Measurements from ENCODE around the gene GZMM.
"Not testable (repeated sequence)": the region's sequence is repeated elsewhere in the genome, so short reads cannot be mapped to it uniquely, and the experiment has no call there.

GZMM gene

GRCh38 chr19:584240-585001 lies 40.6 kb downstream of the GZMM start:
- TF ChIP-seq CTCF (IDR thresholded peaks at IDR 0.05; ENCODE audit: control insufficient read depth, extremely low read depth, insufficient read depth), result peak; percentile 71
- no peak for DNase-seq (ENCODE audit: low read depth)
- H3K4me3 ChIP-seq (ENCODE audit: low read depth, low read length), result no peak overlapping the region

GRCh38 chr19:585146-585545 lies 41.3 kb downstream of the GZMM start:
- H3K4me3 ChIP-seq (ENCODE audit: low read depth, low read length); DNase-seq (ENCODE audit: low read depth): not testable (repeated sequence)

GRCh38 chr19:585551-586110 lies 41.8 kb downstream of the GZMM start:
- no peak for DNase-seq (ENCODE audit: low read depth)
- TF ChIP-seq CTCF (IDR thresholded peaks at IDR 0.05; ENCODE audit: control insufficient read depth, extremely low read depth, insufficient read depth), result no peak
- no peak overlapping the region for H3K4me3 ChIP-seq (ENCODE audit: low read depth, low read length)

GRCh38 chr19:588093-588740 lies 44.4 kb downstream of the GZMM start:
- TF ChIP-seq CTCF (IDR thresholded peaks at IDR 0.05; ENCODE audit: control insufficient read depth, extremely low read depth, insufficient read depth), result peak; percentile 40
- no peak for DNase-seq (ENCODE audit: low read depth)
- no peak overlapping the region for H3K4me3 ChIP-seq (ENCODE audit: low read depth, low read length)

- DNase-seq (ENCODE audit: low read depth), result no peak
- 0 out of 2 replicates have a peak overlapping the region, but pooled peaks have one; percentile 13 for H3K4me3 ChIP-seq (ENCODE audit: low read depth, low read length)
- no peak for TF ChIP-seq CTCF (IDR thresholded peaks at IDR 0.05; ENCODE audit: control insufficient read depth, extremely low read depth, insufficient read depth)
These were observed 45.2 kb downstream of the GZMM start for GRCh38 chr19:588741-589692.

- TF ChIP-seq CTCF (IDR thresholded peaks at IDR 0.05; ENCODE audit: control insufficient read depth, extremely low read depth, insufficient read depth), result no peak
- DNase-seq (ENCODE audit: low read depth), result no peak
- 0 out of 2 replicates have a peak within 1 kb of the TSS, but pooled peaks have one; percentile 13 for H3K4me3 ChIP-seq (ENCODE audit: low read depth, low read length)
These were observed 46.0 kb downstream of the GZMM start, which contains the start of gene HCN2 for GRCh38 chr19:589693-590395. HCN2 (plus strand) TSS chr19:589881; CDS start chr19:589946, 65 bp downstream.

Measured in LNCaP clone FGC (cell line).